Gastroesophageal sphincter (tissue), 4 donors: ENCODE measurements around the gene ZNF74. TPM values are rescaled to one million over a fixed set of nuclear protein-coding genes. Genes with fewer than 3 reads are reported as not detected.
"Not testable (repeated sequence)": the region's sequence is repeated elsewhere in the genome, so short reads cannot be mapped to it uniquely, and the experiment has no call there.

ENCODE experiments used
- ATAC-seq: fragments of 150-250 bp; one replicate; pipeline ENCODE4 v1.9.1; 2016; ENCODE audit warnings: mild to moderate bottlenecking, moderate library complexity
- H3K27ac ChIP-seq, 4 donors: fragments of 200-600 bp; sonication (generic) in 3 of 4; 1 replicate in 3 of 4; 2 replicates in 1 of 4; pipeline ENCODE4 v1.5.1; 2016 to 2019
- H3K27me3 ChIP-seq: fragments of 200-600 bp; sonication (generic); one replicate; pipeline ENCODE4 v1.5.1; 2019
- H3K36me3 ChIP-seq, 2 donors: fragments of 200-600 bp; sonication (generic); one replicate each; pipeline ENCODE4 v1.5.1; 2019; ENCODE audit warnings: control low read depth in 1 of 2
- H3K4me1 ChIP-seq, 3 donors: fragments of 200-600 bp; sonication (generic); 1 replicate in 2 of 3; 2 replicates in 1 of 3; pipeline ENCODE4 v1.5.1; 2016 to 2019; ENCODE audit warnings: control low read depth in 2 of 3
- H3K4me3 ChIP-seq, 2 donors: fragments of 200-600 bp; sonication (generic); one replicate each; pipeline ENCODE4 v1.5.1; 2019; ENCODE audit warnings: mild to moderate bottlenecking in 1 of 2, moderate library complexity in 1 of 2
- H3K9me3 ChIP-seq, 3 donors: fragments of 200-600 bp; sonication (generic); one replicate each; pipeline ENCODE4 v1.5.1; 2017 to 2019; ENCODE audit warnings: control low read depth in 2 of 3
- CTCF ChIP-seq, 4 experiments: fragments of 200-600 bp in 2 of 4; fragments of 450-650 bp in 2 of 4; sonication (generic) in 1 of 4; IDR thresholded peaks; one replicate each; pipeline ENCODE4 v1.5.1; 2017 to 2019; ENCODE audit warnings: antibody characterized with exemption in 4 of 4, mild to moderate bottlenecking in 2 of 4, moderate library complexity in 2 of 4
- EP300 ChIP-seq: sonication (generic); formaldehyde crosslinking; IDR thresholded peaks from one replicate; pipeline ENCODE4 v1.6.1; 2017; ENCODE audit warnings: antibody characterized with exemption, mild to moderate bottlenecking
- POLR2A ChIP-seq, 2 donors: fragments of 450-650 bp; IDR thresholded peaks; one replicate each; pipeline ENCODE4 v1.6.1; 2017; ENCODE audit warnings: antibody characterized with exemption in 2 of 2, mild to moderate bottlenecking in 2 of 2, moderate library complexity in 1 of 2
- POLR2AphosphoS5 ChIP-seq: sonication (generic); formaldehyde crosslinking; IDR thresholded peaks from one replicate; pipeline ENCODE4 v1.6.1; 2017; ENCODE audit warnings: antibody characterized with exemption
- WGBS, 2 donors: methylation state at CpG; one replicate each; pipeline ENCODE4 v1.1.5; 2018; ENCODE audit warnings: low coverage in 1 of 2; 5-methylcytosine and 5-hydroxymethylcytosine counted together
- total RNA-seq, 4 donors: library from RNA; depleted of rRNA; stranded (reverse); fragments of >200 nt; gene quantifications; one replicate each; pipeline ENCODE4 v1.1.0, GENCODE V29; 2016

Gene ZNF74
- total RNA-seq, 4 donors from 2014 or later, result 8.6 to 19.9 (median 11.1) TPM

- WGBS, 2 donors, result 68 to 71% methylated on average over 3 of the region's 3 CpGs
- H3K27me3 ChIP-seq, result no peaks in the 10 kb centered on the region
- no peak overlapping the region for H3K27ac ChIP-seq
- ATAC-seq, result no peak
- no peaks in the 10 kb centered on the region for H3K36me3 ChIP-seq
- no peak for TF ChIP-seq POLR2A (IDR thresholded peaks at IDR 0.05)
- TF ChIP-seq CTCF (IDR thresholded peaks at IDR 0.05), result no peak
- no peak for TF ChIP-seq EP300
- TF ChIP-seq POLR2AphosphoS5, result no peak
- H3K9me3 ChIP-seq, result no peaks in the 10 kb centered on the region
- H3K4me3 ChIP-seq, result no peak overlapping the region
- peaks cover 0 to 7% (median 0%) of the 10 kb centered on the region in 3 donors for H3K4me1 ChIP-seq
These were observed 20.5 kb downstream of the ZNF74 start for GRCh38 chr22:20414450-20414849.

- not testable (repeated sequence) for H3K27ac ChIP-seq, H3K9me3 ChIP-seq, H3K4me3 ChIP-seq, H3K36me3 ChIP-seq, ATAC-seq, H3K4me1 ChIP-seq, H3K27me3 ChIP-seq
- WGBS, 2 donors, result 85 to 92% methylated on average over 3 of the region's 3 CpGs
These were observed 21.3 kb downstream of the ZNF74 start for GRCh38 chr22:20415241-20415640.

- not testable (repeated sequence) for H3K9me3 ChIP-seq, H3K36me3 ChIP-seq, H3K4me3 ChIP-seq, ATAC-seq, H3K27me3 ChIP-seq, H3K4me1 ChIP-seq, H3K27ac ChIP-seq
- WGBS, 2 donors, result 82 to 90% methylated on average over 3 of the region's 3 CpGs
These were observed 21.7 kb downstream of the ZNF74 start for GRCh38 chr22:20415699-20416098.

- H3K4me3 ChIP-seq, result peak overlapping the region; percentile 6 to 48
- no peaks in the 10 kb centered on the region for H3K36me3 ChIP-seq
- peaks cover 0 to 19% (median 6%) of the 10 kb centered on the region in 3 donors for H3K4me1 ChIP-seq
- no peaks in the 10 kb centered on the region for H3K9me3 ChIP-seq
- TF ChIP-seq EP300 (no peak), POLR2A (IDR thresholded peaks at IDR 0.05) (no peak), CTCF (IDR thresholded peaks at IDR 0.05) (peak in 3 of 4 experiments; percentile 74 to 93 (median 78)), POLR2AphosphoS5 (peak; percentile 10)
- no peaks in the 10 kb centered on the region for H3K27me3 ChIP-seq
- peak overlapping the region in 3 of 4 donors; percentile 55 to 74 (median 73) for H3K27ac ChIP-seq
- peak; percentile 95 for ATAC-seq
- WGBS, 2 donors, result 0 to 14% methylated on average over 5 to 25 of the region's 42 CpGs
These were observed 24.3 kb downstream of the ZNF74 start for GRCh38 chr22:20418211-20418788.

- Histone ChIP-seq H3K27ac (no peak overlapping the region), H3K27me3 (no peaks in the 10 kb centered on the region), H3K36me3 (no peaks in the 10 kb centered on the region), H3K4me3 (no peak overlapping the region), H3K9me3 (no peaks in the 10 kb centered on the region), H3K4me1 (peaks cover 0 to 32% (median 16%) of the 10 kb centered on the region in 3 donors)
- 81 to 100% methylated on average over 1 to 2 of the region's 2 CpGs for WGBS, 2 donors
- no peak for ATAC-seq
- TF ChIP-seq EP300 (no peak), CTCF (IDR thresholded peaks at IDR 0.05) (no peak), POLR2A (IDR thresholded peaks at IDR 0.05) (no peak), POLR2AphosphoS5 (no peak)
These were observed 25.7 kb downstream of the ZNF74 start for GRCh38 chr22:20419664-20419951.

- no peak overlapping the region for H3K4me3 ChIP-seq
- no peaks in the 10 kb centered on the region for H3K27me3 ChIP-seq
- peaks cover 0 to 6% of the 10 kb centered on the region in 2 donors for H3K36me3 ChIP-seq
- no peak for ATAC-seq
- H3K4me1 ChIP-seq, result peaks cover 0 to 39% (median 16%) of the 10 kb centered on the region in 3 donors
- WGBS, 2 donors, result 91 to 100% methylated on average over 1 to 9 of the region's 11 CpGs
- H3K27ac ChIP-seq, result no peak overlapping the region
- H3K9me3 ChIP-seq, result no peaks in the 10 kb centered on the region
- no peak for TF ChIP-seq EP300
- TF ChIP-seq CTCF (IDR thresholded peaks at IDR 0.05), result no peak
- no peak for TF ChIP-seq POLR2A (IDR thresholded peaks at IDR 0.05)
- no peak for TF ChIP-seq POLR2AphosphoS5
These were observed 26.3 kb downstream of the ZNF74 start for GRCh38 chr22:20420157-20420842.
